Glutamatergic neuron (in vitro differentiated cells): ENCODE data around the gene KCNA2. TPM values are rescaled to one million over a fixed set of nuclear protein-coding genes. Genes with fewer than 3 reads are reported as not detected.

Experiments
- DNase-seq: peaks from one replicate; pipeline ENCODE4 v3.0.0; 2022
- H3K27ac Mint-ChIP-seq: one replicate; pipeline ENCODE4 v1.8.0; 2020; ENCODE audit warnings: mild to moderate bottlenecking, mixed read lengths, inconsistent platforms; ENCODE audit not compliant: unreplicated experiment
- H3K27me3 Mint-ChIP-seq: one replicate; pipeline ENCODE4 v1.8.0; 2020; ENCODE audit warnings: mild to moderate bottlenecking, moderate library complexity, mixed read lengths, inconsistent platforms; ENCODE audit not compliant: unreplicated experiment
- H3K36me3 Mint-ChIP-seq: one replicate; pipeline ENCODE4 v1.8.0; 2020; ENCODE audit warnings: mild to moderate bottlenecking, mixed read lengths, inconsistent platforms; ENCODE audit not compliant: unreplicated experiment
- H3K4me1 Mint-ChIP-seq: one replicate; pipeline ENCODE4 v1.8.0; 2020; ENCODE audit warnings: mild to moderate bottlenecking, low read depth, mixed read lengths, inconsistent platforms; ENCODE audit not compliant: unreplicated experiment
- H3K4me3 Mint-ChIP-seq: one replicate; pipeline ENCODE4 v1.8.0; 2020; ENCODE audit warnings: mild to moderate bottlenecking, mixed read lengths, inconsistent platforms; ENCODE audit not compliant: unreplicated experiment
- H3K9me3 Mint-ChIP-seq: one replicate; pipeline ENCODE4 v1.8.0; 2020; ENCODE audit warnings: mild to moderate bottlenecking, moderate library complexity, mixed read lengths, inconsistent platforms; ENCODE audit not compliant: unreplicated experiment
- total RNA-seq: library from RNA; stranded (reverse); fragmentation: NEBNext Ultra II Directional; extraction: Animal tissue kit (Norgen Biotek cat#: 25700); gene quantifications from one replicate; pipeline ENCODE4 v1.2.1, GENCODE V29; 2021; ENCODE audit not compliant: unreplicated experiment
- TF ChIP-seq, protein P1 (sequence below): fragments of 200-600 bp; sonication (generic); IDR thresholded peaks from one replicate; pipeline ENCODE4 v1.5.0; 2021; ENCODE audit not compliant: partially characterized antibody, unreplicated experiment

The KCNA2 gene
- total RNA-seq, 1 donor from 2014 or later: 19.7 TPM

- Mint-ChIP-seq H3K4me1 (peaks cover 24% of the 10 kb centered on the region), H3K27me3 (peaks cover 5% of the 10 kb centered on the region), H3K9me3 (peaks cover 15% of the 10 kb centered on the region), H3K27ac (peak overlapping the region; percentile 52), H3K36me3 (no peaks in the 10 kb centered on the region), H3K4me3 (peak overlapping the region; percentile 50)
- TF ChIP-seq, protein P1, sequence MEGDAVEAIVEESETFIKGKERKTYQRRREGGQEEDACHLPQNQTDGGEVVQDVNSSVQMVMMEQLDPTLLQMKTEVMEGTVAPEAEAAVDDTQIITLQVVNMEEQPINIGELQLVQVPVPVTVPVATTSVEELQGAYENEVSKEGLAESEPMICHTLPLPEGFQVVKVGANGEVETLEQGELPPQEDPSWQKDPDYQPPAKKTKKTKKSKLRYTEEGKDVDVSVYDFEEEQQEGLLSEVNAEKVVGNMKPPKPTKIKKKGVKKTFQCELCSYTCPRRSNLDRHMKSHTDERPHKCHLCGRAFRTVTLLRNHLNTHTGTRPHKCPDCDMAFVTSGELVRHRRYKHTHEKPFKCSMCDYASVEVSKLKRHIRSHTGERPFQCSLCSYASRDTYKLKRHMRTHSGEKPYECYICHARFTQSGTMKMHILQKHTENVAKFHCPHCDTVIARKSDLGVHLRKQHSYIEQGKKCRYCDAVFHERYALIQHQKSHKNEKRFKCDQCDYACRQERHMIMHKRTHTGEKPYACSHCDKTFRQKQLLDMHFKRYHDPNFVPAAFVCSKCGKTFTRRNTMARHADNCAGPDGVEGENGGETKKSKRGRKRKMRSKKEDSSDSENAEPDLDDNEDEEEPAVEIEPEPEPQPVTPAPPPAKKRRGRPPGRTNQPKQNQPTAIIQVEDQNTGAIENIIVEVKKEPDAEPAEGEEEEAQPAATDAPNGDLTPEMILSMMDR: no peak
- no peak for DNase-seq
These were observed 32.4 kb upstream of the KCNA2 start for GRCh38 chr1:110638556-110638955.

GRCh38 chr1:110638058-110638457 is 31.9 kb upstream of the KCNA2 start:
- TF ChIP-seq, protein P1: no peak
- Mint-ChIP-seq H3K36me3 (no peaks in the 10 kb centered on the region), H3K4me3 (no peak overlapping the region), H3K27ac (peak overlapping the region; percentile 71), H3K4me1 (peaks cover 23% of the 10 kb centered on the region), H3K27me3 (peaks cover 5% of the 10 kb centered on the region), H3K9me3 (peaks cover 15% of the 10 kb centered on the region)
- DNase-seq: peak; percentile 48

DNA sequence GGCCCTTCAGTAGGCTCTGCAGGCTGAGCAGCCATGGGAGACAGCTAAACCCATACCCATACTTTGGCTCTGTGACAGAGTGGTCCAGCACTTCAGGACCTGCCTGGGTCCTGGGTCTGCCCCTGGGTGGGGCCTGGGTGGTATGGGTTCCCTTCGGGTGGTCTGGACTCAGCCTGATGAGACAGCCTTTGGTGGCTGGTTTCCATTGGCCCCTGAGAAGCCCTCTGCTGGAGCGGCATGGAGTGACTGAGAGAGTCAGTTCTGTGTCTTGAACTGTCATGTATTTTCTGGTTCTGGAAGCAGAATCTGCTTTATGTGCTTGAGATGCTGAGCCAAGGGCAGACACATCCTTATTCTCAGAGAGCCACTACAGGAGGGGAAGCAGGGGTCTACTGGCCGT is 31.3 kb upstream of the KCNA2 start:
- Mint-ChIP-seq H3K9me3 (peaks cover 15% of the 10 kb centered on the region), H3K4me3 (no peak overlapping the region), H3K36me3 (no peaks in the 10 kb centered on the region), H3K27ac (peak overlapping the region; percentile 71), H3K4me1 (peaks cover 23% of the 10 kb centered on the region), H3K27me3 (peaks cover 5% of the 10 kb centered on the region)
- DNase-seq: no peak
- TF ChIP-seq, protein P1: peak; percentile 14

GRCh38 chr1:110636149-110636935 is 30.2 kb upstream of the KCNA2 start:
- DNase-seq: no peak
- Mint-ChIP-seq H3K27me3 (peaks cover 5% of the 10 kb centered on the region), H3K9me3 (peaks cover 15% of the 10 kb centered on the region), H3K27ac (no peak overlapping the region), H3K36me3 (no peaks in the 10 kb centered on the region), H3K4me1 (peaks cover 23% of the 10 kb centered on the region), H3K4me3 (no peak overlapping the region)
- TF ChIP-seq, protein P1: no peak

DNA sequence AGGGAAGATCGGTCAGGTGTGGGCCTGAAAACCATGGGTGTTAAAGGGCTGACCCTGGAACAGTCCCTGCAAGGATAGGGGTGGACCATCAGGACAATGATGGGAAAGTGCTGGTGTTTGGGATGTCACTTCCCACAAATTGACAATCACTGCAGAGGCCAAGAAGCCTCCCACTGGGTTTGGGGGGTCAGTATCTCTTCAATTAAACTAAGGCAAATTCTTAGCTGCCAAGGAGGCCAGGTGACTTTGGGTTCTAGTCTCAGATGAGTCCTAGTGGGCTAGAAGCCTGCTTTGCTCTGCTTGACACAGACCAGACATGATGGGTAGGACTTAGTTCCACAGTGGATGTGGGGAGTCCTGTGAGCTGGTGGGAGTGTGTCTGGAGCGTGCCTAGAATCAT is 29.3 kb upstream of the KCNA2 start:
- Mint-ChIP-seq H3K9me3 (peaks cover 14% of the 10 kb centered on the region), H3K27me3 (peaks cover 5% of the 10 kb centered on the region), H3K4me3 (no peak overlapping the region), H3K36me3 (no peaks in the 10 kb centered on the region), H3K4me1 (peaks cover 23% of the 10 kb centered on the region), H3K27ac (peak overlapping the region; percentile 28)
- no peak for DNase-seq
- TF ChIP-seq, protein P1: no peak
